ENCODE data around the gene PRPS1. TPM values are rescaled to one million over a fixed set of nuclear protein-coding genes. Genes with fewer than 3 reads are reported as not detected.

The PRPS1 gene
- total RNA-seq, 1 experiment from 2014 or later, result 90.5 TPM

- H4K91ac ChIP-seq (ENCODE audit: insufficient read length, low read depth, low read length), result no peak overlapping the region
- H2BK20ac ChIP-seq (ENCODE audit: low read depth, low read length, poor library complexity, severe bottlenecking), result no peak overlapping the region
- no peak overlapping the region for H2BK12ac ChIP-seq (ENCODE audit: insufficient read length, low read depth, low read length)
- H3K27me3 ChIP-seq (ENCODE audit: insufficient read depth, low read length), result no peaks in the 10 kb centered on the region
- no peak for TF ChIP-seq CTCF (conservative IDR thresholded peaks at IDR 0.05)
- H3K4ac ChIP-seq (ENCODE audit: low read depth, low read length), result no peak overlapping the region
- H3K56ac ChIP-seq (ENCODE audit: insufficient read length, low read depth, low read length), result no peak overlapping the region
- H4K8ac ChIP-seq (replicated peaks; ENCODE audit: insufficient read length, low read depth, low read length), result no peak overlapping the region
- no peak overlapping the region for H2BK15ac ChIP-seq (ENCODE audit: low read depth, low read length)
- H3K23ac ChIP-seq (ENCODE audit: insufficient read length, low read depth, low read length), result no peak overlapping the region
- Mint-ChIP-seq H3K27ac (no peak overlapping the region; a peak in 1 of 7 replicates), H3K27me3 (ENCODE audit: low read depth) (peaks cover 6% of the 10 kb centered on the region), H3K9me3 (peaks cover 0 to 45% of the 10 kb centered on the region in 2 experiments; a peak in 2 of 5 replicates), H3K36me3 (ENCODE audit: insufficient read depth in 1 of 3, low read depth in 3 of 3) (no peaks in the 10 kb centered on the region; a peak in 1 of 7 replicates), H3K4me3 (no peak overlapping the region), H3K4me1 (no peaks in the 10 kb centered on the region)
- no peak overlapping the region for H2BK5ac ChIP-seq (ENCODE audit: insufficient read length, low read length)
- H3K79me2 ChIP-seq (ENCODE audit: insufficient read depth, low read length), result no peaks in the 10 kb centered on the region
- no peak overlapping the region for H3K27ac ChIP-seq (ENCODE audit: insufficient read length, low read depth, low read length)
- no peak overlapping the region for H4K5ac ChIP-seq (ENCODE audit: insufficient read length, low read depth, low read length)
- no peak overlapping the region for H2BK120ac ChIP-seq (ENCODE audit: low read depth, low read length, poor library complexity, severe bottlenecking)
- WGBS (ENCODE audit: extremely low coverage, insufficient read length, low lambda C conversion rate), result no CpG with 5 or more reads among the region's 3 CpGs
- H3K23me2 ChIP-seq (ENCODE audit: insufficient read length, low read depth, low read length, poor library complexity, severe bottlenecking), result no peaks in the 10 kb centered on the region
- H3K14ac ChIP-seq (ENCODE audit: insufficient read depth, low read length), result no peak overlapping the region
- no peak overlapping the region for H2AFZ ChIP-seq (ENCODE audit: low read length)
- H3K9ac ChIP-seq (ENCODE audit: extremely low read depth, insufficient read length, low read length), result no peak overlapping the region
- H3T11ph ChIP-seq (ENCODE audit: low read length), result no peak overlapping the region
- H3K9me3 ChIP-seq (ENCODE audit: control insufficient read depth, low read depth, low read length), result no peaks in the 10 kb centered on the region
- DNase-seq, result no peak
- H2AK5ac ChIP-seq (ENCODE audit: insufficient read length, low read length), result no peak overlapping the region
- no peaks in the 10 kb centered on the region for H3K79me1 ChIP-seq (ENCODE audit: insufficient read depth, low read depth, low read length, poor library complexity, severe bottlenecking)
- no peak overlapping the region for H3K18ac ChIP-seq (ENCODE audit: insufficient read length, low read depth, low read length)
- H3K4me2 ChIP-seq (ENCODE audit: insufficient read depth, insufficient read length, low read length), result no peak overlapping the region
- H4K20me1 ChIP-seq (ENCODE audit: control insufficient read depth, insufficient read depth, insufficient read length), result no peaks in the 10 kb centered on the region
- no peaks in the 10 kb centered on the region for H3K4me1 ChIP-seq (ENCODE audit: insufficient read depth, low read length)
These were observed 55.6 kb downstream of the PRPS1 start for GRCh38 chrX:107683931-107684330.

Measured in H9 (cell line).